Activated CD4-positive, alpha-beta T cell treated with anti-CD3 and anti-CD28 coated beads, Interleukin-2, amount 10 ng/mL, durations not matched to agents 7 days and 5 days (primary cell): ENCODE results near the gene TMEM30B. TPM values are rescaled to one million over a fixed set of nuclear protein-coding genes. Genes with fewer than 3 reads are reported as not detected.
"Not testable (repeated sequence)": the region's sequence is repeated elsewhere in the genome, so short reads cannot be mapped to it uniquely, and the experiment has no call there.

Experiments used
- CTCF ChIA-PET: fragments of 350-600 bp; sonication (Branson Sonifier 250); formaldehyde crosslinking; loops from one replicate; lab custom pipeline; 2021; ENCODE audit warnings: antibody characterized with exemption; lab: Charles Lee
- POLR2A ChIA-PET: fragments of 350-600 bp; sonication (Branson Sonifier 250); formaldehyde crosslinking; loops from one replicate; lab custom pipeline; 2021; ENCODE audit warnings: antibody characterized with exemption; lab: Charles Lee
- DNase-seq: peaks from one replicate; pipeline ENCODE4 v3.0.0-alpha.2; 2020
- H3K27ac Mint-ChIP-seq: one replicate; pipeline ENCODE4 v1.8.0; 2021; ENCODE audit warnings: mild to moderate bottlenecking, moderate library complexity, mixed read lengths
- H3K27me3 Mint-ChIP-seq: one replicate; pipeline ENCODE4 v1.8.0; 2021; ENCODE audit warnings: mixed read lengths
- H3K36me3 Mint-ChIP-seq: one replicate; pipeline ENCODE4 v1.8.0; 2021; ENCODE audit warnings: low read depth, mixed read lengths
- H3K4me1 Mint-ChIP-seq: one replicate; pipeline ENCODE4 v1.8.0; 2021; ENCODE audit warnings: mixed read lengths
- H3K4me3 Mint-ChIP-seq: one replicate; pipeline ENCODE4 v1.8.0; 2021; ENCODE audit warnings: mild to moderate bottlenecking, moderate library complexity, mixed read lengths
- H3K9me3 Mint-ChIP-seq: one replicate; pipeline ENCODE4 v1.8.0; 2021; ENCODE audit warnings: mixed read lengths
- total RNA-seq, 2 experiments: library from RNA; stranded (reverse); gene quantifications; one replicate each; pipeline ENCODE4 v1.2.3, GENCODE V29; 2021

Gene TMEM30B
- total RNA-seq, 2 experiments from 2014 or later: 0.30 to 0.42 TPM

GRCh38 chr14:61244009-61244408, 37.1 kb downstream of the TMEM30B start:
- no peak for DNase-seq
- ChIA-PET POLR2A (interaction anchor here (0.6 kb wide), 1 partner anchor 995 kb away, joined by 3 read pairs; the partner anchor contains the start of gene PPM1A), CTCF (interaction anchor here (0.5 to 2.7 kb wide), 3 partner anchors 8 to 1775 kb away, joined by 3 to 6 read pairs (median 4); no protein-coding TSS in a partner anchor)
- H3K9me3 Mint-ChIP-seq: peaks cover 19% of the 10 kb centered on the region
- no peak overlapping the region for H3K27ac Mint-ChIP-seq
- H3K36me3 Mint-ChIP-seq: peaks cover 7% of the 10 kb centered on the region
- peaks cover 8% of the 10 kb centered on the region for H3K4me1 Mint-ChIP-seq
- H3K27me3 Mint-ChIP-seq: peaks cover 1% of the 10 kb centered on the region
- no peak overlapping the region for H3K4me3 Mint-ChIP-seq

DNA sequence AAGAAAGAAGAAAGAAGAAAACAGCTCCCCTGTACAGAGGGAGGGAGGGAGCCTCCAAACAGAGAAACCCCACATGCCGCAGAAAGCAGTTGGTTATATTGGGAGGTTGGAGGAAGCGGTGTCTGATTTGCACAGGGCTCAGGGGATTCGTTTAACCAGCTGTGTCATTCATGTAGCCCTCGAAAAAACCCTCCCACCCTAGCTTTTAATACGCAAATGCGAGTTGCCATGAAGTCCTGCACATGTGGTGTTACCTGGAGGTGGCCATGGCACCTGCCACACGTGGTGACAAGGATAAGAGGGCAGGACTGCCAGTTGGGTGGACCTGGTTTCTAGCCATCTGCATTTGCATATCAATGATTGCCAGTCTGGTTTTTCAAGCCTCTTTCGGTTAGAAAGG, 40.9 kb downstream of the TMEM30B start:
- no peak for DNase-seq
- H3K27me3 Mint-ChIP-seq: peaks cover 1% of the 10 kb centered on the region
- H3K36me3 Mint-ChIP-seq: peaks cover 9% of the 10 kb centered on the region
- H3K27ac Mint-ChIP-seq: no peak overlapping the region
- no peak overlapping the region for H3K4me3 Mint-ChIP-seq
- H3K9me3 Mint-ChIP-seq: peaks cover 19% of the 10 kb centered on the region
- POLR2A ChIA-PET: no interaction called here
- H3K4me1 Mint-ChIP-seq: no peaks in the 10 kb centered on the region
- CTCF ChIA-PET: no interaction called here

DNA sequence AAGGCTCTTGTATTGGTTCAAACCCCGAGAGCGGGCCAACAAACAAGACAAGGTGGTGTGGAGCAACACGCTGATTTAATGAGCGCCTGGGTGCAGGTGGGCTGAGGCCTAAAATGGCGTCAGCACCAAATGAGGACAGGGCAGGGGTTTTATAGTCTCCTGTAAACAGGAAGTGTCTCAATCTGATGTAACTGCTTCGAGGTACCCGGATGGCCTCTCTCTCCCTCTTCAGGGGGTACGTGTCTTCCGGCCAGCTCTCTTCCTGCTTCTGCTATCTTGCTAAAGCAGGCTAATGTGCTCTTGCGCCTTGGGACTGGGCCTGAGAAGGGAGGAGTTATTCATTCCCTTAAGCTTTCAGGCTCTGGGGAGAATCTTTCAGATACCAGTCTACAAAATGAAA, 41.9 kb downstream of the TMEM30B start:
- CTCF ChIA-PET: interaction anchor here (0.9 to 1.1 kb wide), 3 partner anchors 16 to 41 kb away, joined by 3 read pairs; partner anchors contain the start of gene TMEM30B
- H3K36me3 Mint-ChIP-seq, POLR2A ChIA-PET, DNase-seq, H3K4me3 Mint-ChIP-seq, H3K4me1 Mint-ChIP-seq, H3K27me3 Mint-ChIP-seq, H3K27ac Mint-ChIP-seq: not testable (repeated sequence)
- H3K9me3 Mint-ChIP-seq: peaks cover 19% of the 10 kb centered on the region

DNA sequence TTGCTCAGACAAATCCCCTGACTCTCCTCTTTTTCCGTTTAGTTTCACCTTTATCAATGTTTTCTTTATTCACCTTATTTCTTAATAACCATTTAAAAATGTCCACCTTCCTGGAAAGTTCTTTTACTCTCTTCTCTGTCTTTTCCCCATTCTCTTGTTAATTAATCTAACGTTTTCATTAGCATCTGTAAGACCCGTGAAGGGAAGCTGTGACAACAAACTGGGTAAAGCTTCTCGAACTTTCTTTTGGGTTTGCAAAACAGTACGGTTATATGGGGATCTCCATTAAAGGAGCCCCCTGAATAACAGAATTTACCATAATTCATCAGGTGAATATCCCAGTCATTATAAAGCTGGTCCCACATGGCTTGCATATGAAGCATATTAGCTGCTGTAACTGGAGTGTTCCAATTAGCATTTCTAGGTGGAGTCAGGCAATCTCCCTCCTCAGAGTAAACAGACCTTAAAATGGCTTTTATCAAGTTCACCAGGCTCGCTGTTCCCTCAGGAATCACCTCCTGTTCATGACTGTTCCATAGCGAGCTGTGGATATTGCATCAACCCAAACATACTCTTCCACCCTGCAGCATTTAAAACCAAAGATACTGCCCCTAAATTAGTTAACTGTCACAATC, 42.4 kb downstream of the TMEM30B start:
- POLR2A ChIA-PET: no interaction called here
- DNase-seq: no peak
- CTCF ChIA-PET: interaction anchor here (0.9 to 1.1 kb wide), 3 partner anchors 16 to 42 kb away, joined by 3 read pairs; partner anchors contain the start of gene TMEM30B
- no peak overlapping the region for H3K4me3 Mint-ChIP-seq
- H3K9me3 Mint-ChIP-seq: peaks cover 19% of the 10 kb centered on the region
- no peaks in the 10 kb centered on the region for H3K4me1 Mint-ChIP-seq
- H3K27ac Mint-ChIP-seq: no peak overlapping the region
- H3K27me3 Mint-ChIP-seq: peaks cover 2% of the 10 kb centered on the region
- peaks cover 9% of the 10 kb centered on the region for H3K36me3 Mint-ChIP-seq

DNA sequence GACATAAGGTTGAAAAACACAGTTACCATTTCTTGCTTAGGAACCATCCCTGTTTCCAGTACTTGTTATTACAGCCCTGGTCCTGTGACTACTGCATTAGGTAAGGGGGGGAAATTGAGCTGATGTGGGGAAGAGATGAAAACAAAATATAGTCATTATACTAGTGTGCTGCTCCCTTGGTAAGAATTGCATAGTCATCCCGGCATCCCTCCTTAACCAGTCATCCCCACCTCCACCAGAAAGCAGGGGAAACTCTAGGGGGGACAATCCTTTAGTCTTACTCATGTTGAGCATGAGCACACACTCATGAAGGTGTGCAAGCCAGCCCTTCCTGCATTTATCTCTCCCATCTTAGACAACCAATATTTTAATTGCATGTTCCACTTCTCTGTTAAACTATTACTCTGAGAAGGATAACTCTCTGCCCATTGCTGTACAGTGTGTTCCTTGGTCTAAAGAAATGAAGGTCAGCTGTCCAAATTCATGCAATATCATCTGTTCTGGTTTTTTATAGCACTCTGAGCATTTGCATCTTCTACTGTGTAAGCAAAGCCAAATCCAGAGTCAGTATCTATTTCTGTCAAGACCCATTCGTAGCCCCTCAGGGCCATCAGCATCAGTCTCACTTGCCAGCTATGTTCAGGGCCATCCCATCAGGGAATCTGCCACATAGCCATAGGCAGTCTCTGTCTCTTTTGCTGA, 46.8 kb downstream of the TMEM30B start:
- ChIA-PET POLR2A (no interaction called here), CTCF (no interaction called here)
- Mint-ChIP-seq H3K27ac (no peak overlapping the region), H3K4me1 (no peaks in the 10 kb centered on the region), H3K9me3 (peaks cover under 1% of the 10 kb centered on the region), H3K36me3 (peaks cover 1% of the 10 kb centered on the region), H3K4me3 (no peak overlapping the region), H3K27me3 (peaks cover 16% of the 10 kb centered on the region)
- no peak for DNase-seq

- Mint-ChIP-seq H3K27me3 (peaks cover 20% of the 10 kb centered on the region), H3K9me3 (no peaks in the 10 kb centered on the region), H3K4me3 (no peak overlapping the region), H3K36me3 (peaks cover 1% of the 10 kb centered on the region), H3K4me1 (no peaks in the 10 kb centered on the region), H3K27ac (no peak overlapping the region)
- no peak for DNase-seq
- CTCF ChIA-PET: no interaction called here
- POLR2A ChIA-PET: no interaction called here
Measured at GRCh38 chr14:61233436-61233956, 47.6 kb downstream of the TMEM30B start.

DNA sequence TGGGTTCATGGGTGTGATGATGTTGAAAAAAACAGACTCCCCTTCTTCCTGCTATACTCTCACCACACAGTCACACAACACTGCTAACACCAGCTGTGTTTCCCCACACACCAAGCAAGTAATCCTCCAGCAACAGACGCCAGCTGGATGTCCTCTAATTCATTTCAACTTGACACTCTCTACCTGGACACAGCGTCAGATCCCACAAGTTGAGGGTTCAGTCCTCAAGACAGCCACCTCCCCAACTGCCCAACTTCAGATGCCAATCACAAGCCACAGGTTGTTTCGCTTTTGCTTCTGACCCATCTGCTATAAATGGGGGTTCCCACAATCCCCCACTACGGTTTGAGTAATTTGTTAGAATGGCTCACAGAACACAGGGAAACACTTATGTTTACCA, 49.3 kb downstream of the TMEM30B start:
- ChIA-PET POLR2A (no interaction called here), CTCF (interaction anchor here (0.5 kb wide), 1 partner anchor 525 kb away, joined by 3 read pairs; no protein-coding TSS in a partner anchor)
- Mint-ChIP-seq H3K27ac (no peak overlapping the region), H3K36me3 (peaks cover 1% of the 10 kb centered on the region), H3K4me3 (no peak overlapping the region), H3K9me3 (no peaks in the 10 kb centered on the region), H3K27me3 (peaks cover 23% of the 10 kb centered on the region), H3K4me1 (no peaks in the 10 kb centered on the region)
- DNase-seq: no peak

DNA sequence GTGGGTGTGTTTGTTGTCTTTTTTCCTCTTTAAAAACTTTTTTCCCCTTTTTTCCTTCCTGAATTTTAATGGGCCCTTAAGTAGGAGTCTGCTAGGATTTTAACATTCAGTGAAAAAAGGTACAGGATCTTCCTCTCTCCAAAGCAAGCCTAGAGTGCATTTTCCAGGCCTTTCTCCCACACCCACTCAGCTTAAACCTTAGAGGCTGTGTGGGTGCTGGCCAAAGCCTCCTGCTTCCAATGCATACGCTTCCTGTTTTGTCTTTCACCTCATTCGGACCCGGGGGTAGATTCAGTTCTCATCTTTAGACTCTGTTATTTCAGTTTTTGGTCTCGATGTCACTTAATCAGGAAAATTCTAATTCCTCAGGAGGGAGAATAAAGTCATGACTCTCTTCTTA, 51.2 kb downstream of the TMEM30B start:
- H3K9me3 Mint-ChIP-seq: no peaks in the 10 kb centered on the region
- ChIA-PET POLR2A (no interaction called here), CTCF (no interaction called here)
- H3K27me3 Mint-ChIP-seq: peaks cover 23% of the 10 kb centered on the region
- H3K36me3 Mint-ChIP-seq: no peaks in the 10 kb centered on the region
- no peak overlapping the region for H3K4me3 Mint-ChIP-seq
- H3K27ac Mint-ChIP-seq: no peak overlapping the region
- no peaks in the 10 kb centered on the region for H3K4me1 Mint-ChIP-seq
- no peak for DNase-seq

DNA sequence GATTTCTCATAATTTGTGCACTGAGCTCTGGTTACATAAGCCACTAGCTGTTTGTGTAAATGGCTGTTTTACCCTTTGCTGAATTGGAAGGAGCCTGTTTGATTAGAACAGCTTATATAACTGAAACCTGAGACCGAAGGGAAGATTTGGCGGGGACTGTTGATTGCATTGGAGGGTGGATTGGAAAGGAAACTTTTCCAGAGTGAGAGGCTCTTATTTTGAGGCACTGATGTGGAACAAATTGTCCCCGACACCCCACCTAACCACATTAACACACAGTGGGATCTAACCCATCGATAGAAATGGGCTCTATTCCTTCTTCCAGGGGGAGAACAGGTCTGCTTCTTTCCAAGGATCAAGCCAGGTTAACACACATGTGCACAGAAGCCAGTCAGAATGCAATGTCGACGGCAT, 51.7 kb downstream of the TMEM30B start:
- peaks cover 23% of the 10 kb centered on the region for H3K27me3 Mint-ChIP-seq
- no peak for DNase-seq

DNA sequence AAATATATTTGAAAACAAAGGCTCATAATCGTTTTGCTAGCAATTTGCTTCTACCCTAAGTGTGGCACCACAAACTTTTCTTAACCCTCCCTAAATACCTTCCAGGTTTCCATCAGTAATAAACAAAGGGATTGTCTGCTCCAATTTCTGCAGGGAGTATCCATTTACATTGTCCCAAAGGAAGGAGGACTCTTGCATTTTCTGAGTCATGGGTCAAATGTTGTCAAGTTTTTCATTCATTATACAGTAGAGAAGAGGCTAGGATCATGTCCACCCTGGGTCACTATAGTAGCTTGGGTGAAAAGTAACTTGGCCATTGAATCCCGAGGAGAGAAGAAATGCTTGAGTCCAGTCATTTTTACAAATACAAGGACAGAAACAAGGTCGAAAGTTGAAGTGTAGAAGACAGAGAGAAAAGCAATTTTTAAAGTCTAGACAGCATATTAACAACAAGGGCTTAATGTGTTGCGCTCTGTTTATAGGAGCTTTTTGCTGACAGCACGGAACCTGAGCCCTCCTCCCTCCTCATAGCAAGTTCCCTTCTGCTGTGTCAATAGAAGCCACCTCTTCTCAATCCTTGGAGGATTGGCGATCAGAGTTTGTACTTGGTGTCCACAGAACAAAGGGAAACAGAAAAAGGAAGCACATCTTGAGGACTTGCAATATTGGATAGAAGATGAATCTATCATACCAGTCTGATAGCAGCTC, 53.1 kb downstream of the TMEM30B start:
- H3K27ac Mint-ChIP-seq: no peak overlapping the region
- no peak for DNase-seq
- POLR2A ChIA-PET: no interaction called here
- H3K36me3 Mint-ChIP-seq: no peaks in the 10 kb centered on the region
- H3K4me3 Mint-ChIP-seq: no peak overlapping the region
- H3K4me1 Mint-ChIP-seq: no peaks in the 10 kb centered on the region
- peaks cover 24% of the 10 kb centered on the region for H3K27me3 Mint-ChIP-seq
- CTCF ChIA-PET: interaction anchor here (0.6 kb wide), 1 partner anchor 48 kb away, joined by 3 read pairs; no protein-coding TSS in a partner anchor
- H3K9me3 Mint-ChIP-seq: no peaks in the 10 kb centered on the region

More for the DNA sequence above, 51.7 kb downstream of the TMEM30B start:
- POLR2A ChIA-PET: no interaction called here
- Mint-ChIP-seq H3K4me3 (no peak overlapping the region), H3K4me1 (no peaks in the 10 kb centered on the region), H3K36me3 (no peaks in the 10 kb centered on the region), H3K9me3 (no peaks in the 10 kb centered on the region), H3K27ac (no peak overlapping the region)
- CTCF ChIA-PET: no interaction called here
